NCI-H2227 (cell line): Measurements from ENCODE around the gene PDLIM1.
"Not testable (repeated sequence)": the region's sequence is repeated elsewhere in the genome, so short reads cannot be mapped to it uniquely, and the experiment has no call there.

Source experiments
- DNase-seq: peaks from one replicate; lab custom pipeline; 2025; ENCODE audit not compliant: unreplicated experiment; lab: John Stamatoyannopoulos, UW

PDLIM1 gene

GRCh38 chr10:95243318-95243617 is 47.5 kb downstream of the PDLIM1 start:
- DNase-seq = no peak

- DNase-seq = peak; percentile 25
Observed at GRCh38 chr10:95242581-95243317, 48.1 kb downstream of the PDLIM1 start.

GRCh38 chr10:95241533-95241932 is 49.3 kb downstream of the PDLIM1 start:
- no peak for DNase-seq

- no peak for DNase-seq
Observed at GRCh38 chr10:95240811-95241210, 50.0 kb downstream of the PDLIM1 start.

GRCh38 chr10:95240096-95240495 is 50.7 kb downstream of the PDLIM1 start:
- DNase-seq = not testable (repeated sequence)

GRCh38 chr10:95237376-95238170 is 53.2 kb downstream of the PDLIM1 start:
- no peak for DNase-seq

GRCh38 chr10:95236068-95236903 is 54.5 kb downstream of the PDLIM1 start:
- no peak for DNase-seq

- no peak for DNase-seq
Observed at GRCh38 chr10:95235676-95236067, 55.1 kb downstream of the PDLIM1 start.

GRCh38 chr10:95234951-95235350 is 55.9 kb downstream of the PDLIM1 start:
- no peak for DNase-seq

GRCh38 chr10:95233377-95234034 is 57.3 kb downstream of the PDLIM1 start:
- no peak for DNase-seq

GRCh38 chr10:95230677-95231586 is 59.9 kb downstream of the PDLIM1 start:
- DNase-seq = not testable (repeated sequence)

GRCh38 chr10:95229724-95230627 is 60.8 kb downstream of the PDLIM1 start:
- no peak for DNase-seq

GRCh38 chr10:95228934-95229723 is 61.7 kb downstream of the PDLIM1 start:
- DNase-seq = not testable (repeated sequence)

GRCh38 chr10:95225136-95225535 is 65.7 kb downstream of the PDLIM1 start:
- no peak for DNase-seq

- no peak for DNase-seq
Observed at GRCh38 chr10:95221124-95221523, 69.7 kb downstream of the PDLIM1 start.

GRCh38 chr10:95220539-95220938 is 70.3 kb downstream of the PDLIM1 start:
- no peak for DNase-seq

GRCh38 chr10:95217476-95217875 is 73.3 kb downstream of the PDLIM1 start:
- DNase-seq = no peak

GRCh38 chr10:95214793-95215192 is 76.0 kb downstream of the PDLIM1 start:
- no peak for DNase-seq
